Activated naive CD4-positive, alpha-beta T cell treated with anti-CD3 and anti-CD28 coated beads, Interleukin-2, amount 10 ng/mL, durations not matched to agents 7 days and 5 days (primary cell): ENCODE data around the gene KLHL41.
A peak's percentile ranks its signal among the peaks of the same experiment; 100 is the strongest.

Source experiments
- CTCF ChIA-PET: fragments of 350-600 bp; sonication (Branson Sonifier 250); formaldehyde crosslinking; loops from one replicate; lab custom pipeline; 2021; ENCODE audit warnings: antibody characterized with exemption; lab: Charles Lee
- DNase-seq: peaks from one replicate; pipeline ENCODE4 v3.0.0-alpha.2; 2020
- H3K27ac Mint-ChIP-seq: one replicate; pipeline ENCODE4 v1.8.0; 2021; ENCODE audit warnings: mild to moderate bottlenecking, moderate library complexity, mixed read lengths
- H3K27me3 Mint-ChIP-seq: one replicate; pipeline ENCODE4 v1.8.0; 2021; ENCODE audit warnings: mild to moderate bottlenecking, mixed read lengths
- H3K36me3 Mint-ChIP-seq: one replicate; pipeline ENCODE4 v1.8.0; 2021; ENCODE audit warnings: mixed read lengths
- H3K4me1 Mint-ChIP-seq: one replicate; pipeline ENCODE4 v1.8.0; 2021; ENCODE audit warnings: mixed read lengths
- H3K4me3 Mint-ChIP-seq: one replicate; pipeline ENCODE4 v1.8.0; 2021; ENCODE audit warnings: mild to moderate bottlenecking, moderate library complexity, mixed read lengths
- H3K9me3 Mint-ChIP-seq: one replicate; pipeline ENCODE4 v1.8.0; 2021; ENCODE audit warnings: mixed read lengths

KLHL41 gene

GRCh38 chr2:169509298-169509885 lies at the start of gene KLHL41:
Gene KLHL41, plus strand, starts transcription at chr2:169509702. Its CDS starts 77 bp downstream, at chr2:169509779.
- no peaks in the 10 kb centered on the region for H3K4me1 Mint-ChIP-seq
- no peaks in the 10 kb centered on the region for H3K36me3 Mint-ChIP-seq
- no peak within 1 kb of the TSS for H3K4me3 Mint-ChIP-seq
- H3K27me3 Mint-ChIP-seq = no peaks in the 10 kb centered on the region
- no peak for DNase-seq
- H3K27ac Mint-ChIP-seq = no peak within 1 kb of the TSS
- H3K9me3 Mint-ChIP-seq = no peaks in the 10 kb centered on the region
- CTCF ChIA-PET = no interaction called here

DNA sequence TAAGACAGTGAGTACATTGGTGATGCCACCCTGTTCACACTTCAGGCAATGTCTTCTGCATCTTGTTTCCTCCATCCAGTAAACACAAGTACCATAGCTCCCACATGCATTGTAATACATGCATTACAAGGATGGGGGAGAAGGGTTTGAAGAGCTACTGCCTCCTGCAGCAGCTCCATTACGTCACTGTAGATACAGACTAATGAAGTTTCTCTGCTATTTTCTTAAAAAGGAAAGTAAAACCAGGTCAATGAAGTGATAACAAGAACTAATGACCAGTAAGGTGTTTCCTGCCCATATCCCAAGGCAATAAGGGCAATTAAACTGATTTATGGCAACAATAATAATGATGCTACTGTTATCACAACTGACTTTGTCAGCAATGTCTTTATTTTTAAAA lies 48.4 kb upstream of the KLHL41 start:
- CTCF ChIA-PET = no interaction called here
- Mint-ChIP-seq H3K9me3 (no peaks in the 10 kb centered on the region), H3K4me3 (no peak overlapping the region), H3K36me3 (no peaks in the 10 kb centered on the region), H3K27me3 (no peaks in the 10 kb centered on the region), H3K27ac (no peak overlapping the region), H3K4me1 (no peaks in the 10 kb centered on the region)
- no peak for DNase-seq

DNA sequence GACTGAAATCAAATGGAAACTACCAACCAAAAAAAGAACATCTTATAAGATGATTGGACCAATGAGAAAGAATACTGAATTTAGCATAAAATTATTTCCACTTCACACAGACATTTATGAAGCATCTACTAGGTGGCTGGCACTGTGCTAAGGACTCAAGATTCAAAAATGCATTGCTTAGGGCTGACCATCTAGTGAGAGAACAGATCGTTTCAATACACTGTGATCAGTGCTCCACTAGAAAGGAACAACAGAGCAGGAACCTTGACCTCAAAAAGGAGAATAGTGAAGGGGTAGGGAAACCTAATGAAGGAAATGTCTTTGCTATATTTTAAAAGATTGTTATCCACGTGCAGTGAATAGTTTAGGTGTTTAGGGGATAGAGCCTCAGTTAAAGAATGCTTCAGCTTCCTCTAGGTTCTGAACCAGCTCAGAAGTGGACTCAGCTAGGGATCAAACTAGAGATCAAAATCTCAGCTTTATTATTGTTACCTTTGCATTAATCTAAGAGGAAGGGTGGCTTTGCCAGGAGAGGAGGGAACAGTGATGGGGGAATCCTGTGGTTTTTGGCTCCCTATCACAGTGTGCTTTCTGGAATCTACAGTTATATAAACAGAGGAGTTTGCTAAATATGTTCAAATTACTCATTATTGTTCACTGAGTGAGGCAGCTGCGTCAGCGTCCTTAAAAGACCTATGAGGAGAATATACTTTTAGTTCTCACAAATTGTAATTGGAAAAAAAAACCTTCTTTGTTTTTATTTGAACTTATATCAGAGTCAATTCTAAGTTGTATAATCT lies 46.4 kb upstream of the KLHL41 start:
- Mint-ChIP-seq H3K4me1 (no peaks in the 10 kb centered on the region), H3K4me3 (no peak overlapping the region), H3K27ac (no peak overlapping the region), H3K27me3 (no peaks in the 10 kb centered on the region), H3K36me3 (no peaks in the 10 kb centered on the region), H3K9me3 (no peaks in the 10 kb centered on the region)
- CTCF ChIA-PET = no interaction called here
- no peak for DNase-seq

GRCh38 chr2:169464466-169464865 lies 45.0 kb upstream of the KLHL41 start:
- no peak overlapping the region for H3K27ac Mint-ChIP-seq
- H3K27me3 Mint-ChIP-seq = no peaks in the 10 kb centered on the region
- CTCF ChIA-PET = no interaction called here
- DNase-seq = no peak
- no peak overlapping the region for H3K4me3 Mint-ChIP-seq
- H3K4me1 Mint-ChIP-seq = no peaks in the 10 kb centered on the region
- H3K9me3 Mint-ChIP-seq = no peaks in the 10 kb centered on the region
- no peaks in the 10 kb centered on the region for H3K36me3 Mint-ChIP-seq

DNA sequence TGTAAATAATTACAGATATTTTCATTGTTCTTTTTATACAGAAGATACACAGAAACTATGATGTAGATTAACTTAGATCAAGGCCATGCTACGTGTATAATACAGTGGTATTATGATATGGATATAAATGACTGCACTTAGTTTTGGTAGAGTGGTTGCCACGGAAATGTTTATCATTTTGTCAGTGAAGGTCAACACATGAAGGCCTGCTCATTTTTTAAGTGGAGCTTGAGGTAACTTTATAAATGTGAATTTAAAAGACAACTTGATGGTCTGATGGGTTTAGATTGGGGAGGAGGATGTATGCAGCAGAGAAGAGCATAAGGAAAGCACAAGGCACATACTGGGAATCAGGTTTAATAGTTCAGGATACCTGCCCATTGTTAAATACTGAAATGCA lies 44.6 kb upstream of the KLHL41 start:
- CTCF ChIA-PET = no interaction called here
- no peaks in the 10 kb centered on the region for H3K9me3 Mint-ChIP-seq
- H3K27ac Mint-ChIP-seq = peak overlapping the region; percentile 76

DNA sequence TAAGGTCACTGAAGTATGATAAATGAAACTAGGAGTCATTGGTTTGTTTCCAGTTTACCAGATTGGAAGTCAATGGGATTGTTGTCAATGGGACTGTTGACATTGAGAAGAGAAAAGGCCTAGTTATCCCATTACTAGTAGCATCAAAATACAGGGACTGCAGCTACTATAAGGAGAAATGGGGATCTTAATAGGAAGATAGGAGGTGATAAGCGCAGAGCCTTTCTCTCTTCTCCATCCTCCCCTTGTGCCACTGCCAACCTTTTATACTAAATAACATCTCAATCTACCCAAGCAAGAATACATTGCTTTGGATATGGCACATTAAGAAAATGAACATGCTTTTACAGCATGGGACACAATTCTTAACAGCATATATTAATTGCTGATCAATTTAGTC lies 40.7 kb upstream of the KLHL41 start:
- CTCF ChIA-PET = interaction anchor here (0.7 kb wide), 1 partner anchor 39 kb away, joined by 3 read pairs; no protein-coding TSS in a partner anchor
- Mint-ChIP-seq H3K36me3 (no peaks in the 10 kb centered on the region), H3K27ac (no peak overlapping the region)

More for the DNA sequence above, 44.6 kb upstream of the KLHL41 start:
- H3K36me3 Mint-ChIP-seq = no peaks in the 10 kb centered on the region
- H3K4me1 Mint-ChIP-seq = no peaks in the 10 kb centered on the region
- DNase-seq = no peak
- H3K4me3 Mint-ChIP-seq = no peak overlapping the region
- no peaks in the 10 kb centered on the region for H3K27me3 Mint-ChIP-seq

GRCh38 chr2:169469952-169470572 lies 39.4 kb upstream of the KLHL41 start:
- no peak overlapping the region for H3K27ac Mint-ChIP-seq
- no peak overlapping the region for H3K4me3 Mint-ChIP-seq
- no peaks in the 10 kb centered on the region for H3K27me3 Mint-ChIP-seq
- H3K9me3 Mint-ChIP-seq = no peaks in the 10 kb centered on the region
- no peaks in the 10 kb centered on the region for H3K4me1 Mint-ChIP-seq
- CTCF ChIA-PET = no interaction called here
- H3K36me3 Mint-ChIP-seq = no peaks in the 10 kb centered on the region
- no peak for DNase-seq

More for the DNA sequence above, 40.7 kb upstream of the KLHL41 start:
- DNase-seq = no peak
- Mint-ChIP-seq H3K9me3 (no peaks in the 10 kb centered on the region), H3K4me1 (no peaks in the 10 kb centered on the region), H3K4me3 (no peak overlapping the region), H3K27me3 (no peaks in the 10 kb centered on the region)

DNA sequence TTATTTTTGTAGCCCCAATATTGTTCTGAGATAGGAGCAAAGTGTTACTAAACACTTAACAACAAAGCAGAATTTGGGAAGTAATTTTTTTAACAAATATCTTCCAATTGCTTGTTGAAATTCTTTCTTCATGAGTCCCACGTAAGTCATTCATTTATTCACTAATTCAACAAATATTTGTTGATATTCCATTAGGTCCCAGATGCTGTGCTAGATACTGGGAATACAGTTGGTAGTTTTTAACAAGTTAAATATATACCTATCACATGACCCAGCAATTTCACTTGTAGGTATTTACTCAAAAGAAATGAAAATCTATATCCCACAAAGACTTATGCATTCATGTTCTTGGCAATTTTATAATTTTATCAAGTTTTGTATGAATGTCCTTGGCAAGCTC lies 37.3 kb upstream of the KLHL41 start:
- Mint-ChIP-seq H3K36me3 (no peaks in the 10 kb centered on the region), H3K4me3 (no peak overlapping the region), H3K4me1 (no peaks in the 10 kb centered on the region), H3K27ac (no peak overlapping the region), H3K27me3 (no peaks in the 10 kb centered on the region), H3K9me3 (no peaks in the 10 kb centered on the region)
- DNase-seq = no peak
- CTCF ChIA-PET = no interaction called here

GRCh38 chr2:169476459-169476858 lies 33.0 kb upstream of the KLHL41 start:
- Mint-ChIP-seq H3K4me3 (no peak overlapping the region), H3K27me3 (no peaks in the 10 kb centered on the region), H3K9me3 (no peaks in the 10 kb centered on the region), H3K27ac (no peak overlapping the region), H3K4me1 (peaks cover 11% of the 10 kb centered on the region), H3K36me3 (no peaks in the 10 kb centered on the region)
- DNase-seq = no peak
- CTCF ChIA-PET = no interaction called here

DNA sequence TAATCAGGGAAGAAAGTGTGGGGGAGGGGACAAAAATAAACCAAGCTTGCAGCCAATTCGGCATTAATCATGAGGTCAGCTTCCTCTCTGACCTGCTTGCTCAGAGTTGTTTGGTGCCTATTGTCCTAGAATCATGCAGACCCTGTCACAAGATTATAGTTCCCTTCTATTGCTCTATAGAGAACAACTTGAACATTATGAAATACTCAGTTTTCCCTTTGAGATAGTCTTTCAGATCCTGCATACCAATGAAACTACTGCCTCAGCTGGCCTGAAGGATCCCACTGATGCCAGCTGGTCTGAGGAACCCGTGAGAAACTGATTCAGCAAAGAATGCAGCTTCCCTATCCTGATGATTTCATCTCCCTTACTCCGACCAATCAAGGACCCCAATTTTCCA lies 31.2 kb upstream of the KLHL41 start:
- peaks cover 11% of the 10 kb centered on the region for H3K4me1 Mint-ChIP-seq
- H3K4me3 Mint-ChIP-seq = peak overlapping the region; percentile 83
- CTCF ChIA-PET = no interaction called here
- no peak for DNase-seq
- H3K9me3 Mint-ChIP-seq = no peaks in the 10 kb centered on the region
- H3K27ac Mint-ChIP-seq = no peak overlapping the region
- H3K27me3 Mint-ChIP-seq = no peaks in the 10 kb centered on the region
- H3K36me3 Mint-ChIP-seq = no peaks in the 10 kb centered on the region

DNA sequence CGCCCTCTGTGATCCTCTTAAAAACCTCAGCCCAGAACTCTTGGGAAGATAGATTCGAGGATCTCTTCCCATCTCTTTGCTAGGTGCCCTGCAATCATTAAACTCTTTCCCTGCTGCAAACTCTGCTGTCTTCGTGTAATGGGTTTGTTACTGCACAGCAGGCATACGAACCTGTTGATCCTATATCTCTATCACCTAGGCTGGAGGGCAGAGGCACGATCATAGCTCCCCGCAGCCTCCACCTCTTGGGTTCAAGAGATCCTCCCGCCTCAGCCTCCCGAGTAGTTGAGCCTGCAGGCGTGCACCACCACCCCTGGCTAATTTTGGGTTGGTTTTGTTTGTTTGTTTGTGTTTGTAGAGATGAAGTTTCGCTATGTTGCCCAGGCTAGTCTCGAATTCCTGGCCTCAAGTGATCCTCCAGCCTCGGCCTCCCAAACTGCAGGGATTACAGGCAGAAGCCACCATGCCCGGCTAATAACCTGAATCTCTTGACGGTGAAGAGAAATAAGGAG lies 30.7 kb upstream of the KLHL41 start:
- Mint-ChIP-seq H3K27me3 (no peaks in the 10 kb centered on the region), H3K36me3 (no peaks in the 10 kb centered on the region), H3K4me1 (peaks cover 11% of the 10 kb centered on the region), H3K9me3 (no peaks in the 10 kb centered on the region), H3K27ac (no peak overlapping the region), H3K4me3 (peak overlapping the region; percentile 83)
- CTCF ChIA-PET = interaction anchor here (1.5 kb wide), 1 partner anchor 10 kb away, joined by 7 read pairs; no protein-coding TSS in a partner anchor
- DNase-seq = no peak

GRCh38 chr2:169479257-169480078 lies 30.0 kb upstream of the KLHL41 start, which contains the start of gene BBS5:
Gene BBS5, plus strand, starts transcription at chr2:169479494. Its CDS starts 60 bp downstream, at chr2:169479554.
- peak; percentile 82 for DNase-seq
- H3K36me3 Mint-ChIP-seq = no peaks in the 10 kb centered on the region
- CTCF ChIA-PET = interaction anchor here (0.8 to 1.5 kb wide), 2 partner anchors 8 to 10 kb away, joined by 3 to 7 read pairs; no protein-coding TSS in a partner anchor
- no peak within 1 kb of the TSS for H3K27ac Mint-ChIP-seq
- peak within 1 kb of the TSS; percentile 83 for H3K4me3 Mint-ChIP-seq
- H3K4me1 Mint-ChIP-seq = peaks cover 11% of the 10 kb centered on the region
- H3K27me3 Mint-ChIP-seq = no peaks in the 10 kb centered on the region
- H3K9me3 Mint-ChIP-seq = no peaks in the 10 kb centered on the region

- CTCF ChIA-PET = interaction anchor here (0.8 to 1.5 kb wide), 2 partner anchors 9 kb away, joined by 3 to 7 read pairs; no protein-coding TSS in a partner anchor
- H3K36me3 Mint-ChIP-seq = no peaks in the 10 kb centered on the region
- no peak for DNase-seq
- no peak overlapping the region for H3K27ac Mint-ChIP-seq
- no peaks in the 10 kb centered on the region for H3K9me3 Mint-ChIP-seq
- H3K27me3 Mint-ChIP-seq = no peaks in the 10 kb centered on the region
- peak overlapping the region; percentile 83 for H3K4me3 Mint-ChIP-seq
- peaks cover 11% of the 10 kb centered on the region for H3K4me1 Mint-ChIP-seq
Measured at GRCh38 chr2:169480079-169480465, 29.4 kb upstream of the KLHL41 start.
